ENCODE data around the gene ALKBH5.

DNA sequence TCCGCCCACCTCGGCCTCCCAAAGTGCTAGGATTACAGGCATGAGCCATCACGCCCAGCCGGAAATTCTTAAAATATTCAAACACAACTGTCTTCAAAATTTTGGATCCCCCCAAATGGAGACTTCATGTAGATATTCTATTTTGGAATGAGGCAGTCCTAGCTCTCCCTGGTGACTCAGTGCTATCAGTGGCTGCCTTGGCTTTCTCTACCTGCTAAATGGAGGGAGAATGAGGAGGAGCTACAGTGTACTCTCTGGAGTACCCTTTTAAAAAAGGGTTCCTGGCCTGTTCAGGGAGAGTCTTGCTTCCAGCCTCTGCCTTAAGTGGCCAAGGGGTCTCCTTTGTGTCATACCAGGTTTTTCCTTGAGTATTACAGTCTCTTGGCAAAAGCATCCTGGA lies 10.8 kb downstream of the ALKBH5 start:
- TF ChIP-seq JUNB (IDR thresholded peaks at IDR 0.05; ENCODE audit: unreplicated experiment) (no peak), CTCF (conservative IDR thresholded peaks at IDR 0.05; ENCODE audit: low read depth in 2 of 2) (no peak), ZNF462 (CRISPR knock-in tag; IDR thresholded peaks at IDR 0.05) (no peak), EZH2phosphoT487 (IDR thresholded peaks at IDR 0.05; ENCODE audit: unreplicated experiment) (no peak), EZH2 (IDR thresholded peaks at IDR 0.05; ENCODE audit: low read depth, unreplicated experiment) (no peak), POLR2AphosphoS5 (IDR thresholded peaks at IDR 0.05; ENCODE audit: low read depth) (no peak), NANOG (IDR thresholded peaks at IDR 0.05; ENCODE audit: borderline replicate concordance) (no peak), REST (IDR thresholded peaks at IDR 0.05; ENCODE audit: unreplicated experiment) (no peak), CREB1 (CRISPR knock-in tag; IDR thresholded peaks at IDR 0.05; ENCODE audit: low read depth) (no peak)

Measured in GM23338 (cell line).